HCT116 (cell line): ENCODE results near the gene NEURL3. TPM values are rescaled to one million over a fixed set of nuclear protein-coding genes. Genes with fewer than 3 reads are reported as not detected.

ENCODE experiments used
- ATAC-seq: fragments of 200-7000 bp; cut with Tn5 transposase; 2 replicates; pipeline ENCODE4 v1.9.1; 2020; ENCODE audit warnings: mild to moderate bottlenecking, moderate library complexity
- BruUV-seq: library from RNA; stranded (reverse); fragments of 400-500 nt; replicated peaks from 2 replicates; lab custom pipeline; 2021; lab: Mats Ljungman, UMichigan
- CTCF ChIA-PET: fragments of 300-600 bp; sonication (Branson Sonifier 250); formaldehyde crosslinking; loops from one replicate; lab custom pipeline; 2021; ENCODE audit warnings: antibody characterized with exemption; lab: Charles Lee
- POLR2A ChIA-PET: fragments of 300-600, 350-600 bp; sonication (Branson Sonifier 250); formaldehyde crosslinking; loops from one replicate; lab custom pipeline; 2021; ENCODE audit warnings: antibody characterized with exemption; lab: Charles Lee
- RAD21 ChIA-PET, 2 experiments: fragments of 300-600 bp; sonication (Branson Sonifier 250); formaldehyde crosslinking; loops; one replicate each; lab custom pipeline; 2023; ENCODE audit warnings: low total read pairs in 2 of 2; ENCODE audit not compliant: uncharacterized antibody in 2 of 2, unreplicated experiment in 2 of 2, low non-redundant PET in 1 of 2; lab: Charles Lee
- DNase-seq: peaks from one replicate; pipeline ENCODE4 v3.0.0-alpha.2; 2010; ENCODE audit warnings: low read depth, low spot score
- H2AFZ ChIP-seq: fragments of 200-600 bp; shearing (Covaris generic), sonication (generic); 2 replicates; pipeline ENCODE4 v1.6.1; 2017; ENCODE audit warnings: low read depth, mixed run types, mixed read lengths, antibody characterized with exemption, low read length; ENCODE audit not compliant: poor library complexity, severe bottlenecking
- H3K27ac ChIP-seq: 2 replicates; pipeline ENCODE4 v1.5.1; 2012; ENCODE audit warnings: low read depth, low read length
- H3K27me3 ChIP-seq: fragments of 200-600 bp; sonication (generic); 2 replicates; pipeline ENCODE4 v1.6.1; 2016; ENCODE audit warnings: mixed run types, low read length, mixed read lengths; ENCODE audit not compliant: insufficient read depth
- H3K36me3 ChIP-seq, 2 experiments: fragments of 200-500 bp in 1 of 2; fragments of 200-600 bp in 1 of 2; sonication (Bioruptor generic) in 1 of 2; sonication (generic) in 1 of 2; 2 replicates each; pipeline versions ENCODE4 v1.5.1 to v1.6.1; 2014 to 2016; ENCODE audit warnings: low read length in 2 of 2, inconsistent platforms in 1 of 2, mixed read lengths in 1 of 2, mixed run types in 1 of 2; ENCODE audit not compliant: insufficient read depth in 2 of 2, control insufficient read depth in 1 of 2
- H3K4me1 ChIP-seq, 2 experiments: fragments of 200-600 bp in 1 of 2; sonication (generic) in 1 of 2; 2 replicates each; pipeline versions ENCODE4 v1.5.1 to v1.6.1; 2012 to 2017; ENCODE audit warnings: low read length in 2 of 2, inconsistent platforms in 1 of 2, mild to moderate bottlenecking in 1 of 2, mixed read lengths in 1 of 2, mixed run types in 1 of 2, moderate library complexity in 1 of 2; ENCODE audit not compliant: insufficient read depth in 2 of 2, control insufficient read depth in 1 of 2
- H3K4me2 ChIP-seq: fragments of 200-600 bp; sonication (generic); 2 replicates; pipeline ENCODE4 v1.6.1; 2017; ENCODE audit warnings: mixed run types, low read length, mixed read lengths
- H3K4me3 ChIP-seq, 2 experiments: fragments of 200-600 bp in 1 of 2; sonication (generic) in 1 of 2; replicated peaks in 1 of 2; 2 replicates each; pipeline ENCODE4 v1.5.1; 2011 to 2016; ENCODE audit warnings: low read length in 2 of 2, control low read depth in 1 of 2, low read depth in 1 of 2, mild to moderate bottlenecking in 1 of 2, mixed read lengths in 1 of 2, mixed run types in 1 of 2
- H3K79me2 ChIP-seq: fragments of 200-600 bp; sonication (generic); 2 replicates; pipeline ENCODE4 v1.6.1; 2017; ENCODE audit warnings: mild to moderate bottlenecking, mixed run types, low read length, moderate library complexity, mixed read lengths; ENCODE audit not compliant: insufficient read depth
- H3K9ac ChIP-seq: fragments of 200-600 bp; sonication (generic); 2 replicates; pipeline ENCODE4 v1.6.1; 2016; ENCODE audit warnings: low read length, mixed read lengths
- H3K9me2 ChIP-seq: fragments of 200-600 bp; sonication (generic), shearing (Covaris generic); 2 replicates; pipeline ENCODE4 v1.6.1; 2017; ENCODE audit warnings: mixed run types, mild to moderate bottlenecking, moderate library complexity; ENCODE audit not compliant: insufficient read depth
- H3K9me3 ChIP-seq, 2 experiments: fragments of 200-500 bp in 1 of 2; fragments of 200-600 bp in 1 of 2; sonication (Bioruptor generic) in 1 of 2; sonication (generic) in 1 of 2; 2 replicates each; pipeline ENCODE4 v1.6.1; 2014 to 2017; ENCODE audit warnings: low read length in 2 of 2, mixed read lengths in 2 of 2, inconsistent platforms in 1 of 2, low read depth in 1 of 2, mild to moderate bottlenecking in 1 of 2, mixed run types in 1 of 2, moderate library complexity in 1 of 2; ENCODE audit not compliant: control insufficient read depth in 1 of 2, insufficient read depth in 1 of 2
- H4K20me1 ChIP-seq: fragments of 200-600 bp; sonication (generic), shearing (Covaris generic); 2 replicates; pipeline ENCODE4 v1.6.1; 2017; ENCODE audit warnings: mixed run types, mild to moderate bottlenecking, moderate library complexity; ENCODE audit not compliant: insufficient read depth
- CTCF ChIP-seq, 3 experiments: fragments of 200-600 bp in 1 of 3; sonication (generic) in 1 of 3; IDR thresholded peaks in 2 of 3; conservative IDR thresholded peaks in 1 of 3; 2 replicates each; pipeline ENCODE4 v1.5.1; 2012 to 2017; ENCODE audit warnings: low read depth in 2 of 3, low read length in 2 of 3, antibody characterized with exemption in 1 of 3, borderline replicate concordance in 1 of 3, control low read depth in 1 of 3, mild to moderate bottlenecking in 1 of 3, mixed read lengths in 1 of 3, mixed run types in 1 of 3, moderate library complexity in 1 of 3; ENCODE audit not compliant: insufficient read depth in 1 of 3
- EGR1 ChIP-seq: IDR thresholded peaks from 2 replicates; pipeline ENCODE4 v1.6.1; 2012; ENCODE audit warnings: low read depth
- ELF1 ChIP-seq: IDR thresholded peaks from 2 replicates; pipeline ENCODE4 v1.6.1; 2012; ENCODE audit warnings: low read depth, borderline replicate concordance
- FOSL1 ChIP-seq: IDR thresholded peaks from 2 replicates; pipeline ENCODE4 v1.6.1; 2012; ENCODE audit warnings: low read depth
- MAX ChIP-seq: IDR thresholded peaks from 2 replicates; pipeline ENCODE4 v1.6.1; 2012
- POLR2AphosphoS5 ChIP-seq: IDR thresholded peaks from 2 replicates; pipeline ENCODE4 v1.6.1; 2011; ENCODE audit warnings: mild to moderate bottlenecking, low read depth, low read length, moderate library complexity
- REST ChIP-seq: IDR thresholded peaks from 2 replicates; pipeline ENCODE4 v1.6.1; 2012; ENCODE audit warnings: low read depth
- TCF7L2 ChIP-seq: IDR thresholded peaks from 2 replicates; pipeline ENCODE4 v1.7.0; 2011; ENCODE audit warnings: borderline replicate concordance, inconsistent platforms; ENCODE audit not compliant: insufficient read depth, insufficient read length; ENCODE audit errors: extremely low read depth
- ZFX ChIP-seq: fragments of 450-650 bp; IDR thresholded peaks from 2 replicates; pipeline ENCODE4 v1.6.1; 2017
- intact Hi-C: fragments of 100-400 bp; cut with micrococcal nuclease; formaldehyde crosslinking; loops from 2 replicates; pipeline ENCODE4 v1.10.0; 2022
- total RNA-seq: library from RNA; stranded (reverse); gene quantifications from one replicate; pipeline ENCODE4 v1.2.1, GENCODE V29; 2021; ENCODE audit not compliant: unreplicated experiment

The NEURL3 gene
- total RNA-seq, 1 experiment from 2014 or later = not detected

GRCh38 chr2:96506907-96507240, 1.7 kb upstream of the NEURL3 start:
- no TSS peak for BruUV-seq
- POLR2A ChIA-PET = no interaction called here

More at GRCh38 chr2:96506907-96507240, 1.7 kb upstream of the NEURL3 start:
- Histone ChIP-seq H3K79me2 (no peaks in the 10 kb centered on the region), H4K20me1 (no peaks in the 10 kb centered on the region), H3K9ac (no peak overlapping the region), H3K4me3 (no peak overlapping the region), H3K27me3 (no peaks in the 10 kb centered on the region; the same call in 1 of the 2 replicates), H2AFZ (no peak overlapping the region), H3K4me1 (peaks cover 17 to 54% of the 10 kb centered on the region in 2 experiments), H3K4me2 (no peak overlapping the region), H3K27ac (no peak overlapping the region), H3K9me3 (no peaks in the 10 kb centered on the region), H3K9me2 (no peaks in the 10 kb centered on the region), H3K36me3 (no peaks in the 10 kb centered on the region)
- no peak for DNase-seq
- no peak for ATAC-seq
- RAD21 ChIA-PET = no interaction called here
- CTCF ChIA-PET = interaction anchor here (2.8 kb wide), 1 partner anchor 99 kb away, joined by 9 read pairs; no protein-coding TSS in a partner anchor
- intact Hi-C loops = loop anchor here (5.0 kb wide), 2 partner anchors 170 to 235 kb away; partner anchors contain the start of gene NCAPH
- TF ChIP-seq ZFX (no peak), TCF7L2 (no peak), POLR2AphosphoS5 (no peak), MAX (no peak), CTCF (IDR thresholded peaks at IDR 0.05 in 2 of 3, conservative IDR thresholded peaks at IDR 0.05 in 1 of 3; ENCODE audit: borderline replicate concordance in 1 of 3, insufficient read depth in 1 of 3, low read depth in 2 of 3, low read length in 2 of 3) (no peak), EGR1 (no peak), FOSL1 (no peak), REST (no peak), ELF1 (no peak)
